HG02981 (cell line): ENCODE measurements around the gene ARHGEF1.

Source experiments
- ATAC-seq: cut with Tn5 transposase; IDR thresholded peaks from one replicate; pipeline ENCODE4 v1.9.1; 2021; ENCODE audit warnings: mild to moderate bottlenecking, moderate library complexity; ENCODE audit not compliant: unreplicated experiment

The ARHGEF1 gene

GRCh38 chr19:41883463-41883820 is 458 bp downstream of the ARHGEF1 start:
- ATAC-seq: no peak

GRCh38 chr19:41883821-41884733 is 1.1 kb downstream of the ARHGEF1 start:
- peak; percentile 76 for ATAC-seq

- no peak for ATAC-seq
Observed at GRCh38 chr19:41886761-41887710, 4.1 kb downstream of the ARHGEF1 start.

- no peak for ATAC-seq
Observed at GRCh38 chr19:41887711-41888382, 4.9 kb downstream of the ARHGEF1 start.

GRCh38 chr19:41888926-41889325 is 5.9 kb downstream of the ARHGEF1 start:
- ATAC-seq: no peak

GRCh38 chr19:41889896-41890295 is 6.9 kb downstream of the ARHGEF1 start:
- ATAC-seq: no peak

GRCh38 chr19:41890936-41891335 is 8.0 kb downstream of the ARHGEF1 start:
- no peak for ATAC-seq

GRCh38 chr19:41892173-41892902 is 9.4 kb downstream of the ARHGEF1 start:
- no peak for ATAC-seq

GRCh38 chr19:41893899-41894298 is 10.9 kb downstream of the ARHGEF1 start:
- no peak for ATAC-seq

- ATAC-seq: no peak
Observed at GRCh38 chr19:41894350-41894749, 11.4 kb downstream of the ARHGEF1 start.

GRCh38 chr19:41895745-41896580 is 13.0 kb downstream of the ARHGEF1 start:
- no peak for ATAC-seq

- ATAC-seq: no peak
Observed at GRCh38 chr19:41896581-41896942, 13.6 kb downstream of the ARHGEF1 start.

- ATAC-seq: no peak
Observed at GRCh38 chr19:41897181-41897580, 14.2 kb downstream of the ARHGEF1 start.

- no peak for ATAC-seq
Observed at GRCh38 chr19:41897820-41898219, 14.8 kb downstream of the ARHGEF1 start.

- ATAC-seq: no peak
Observed at GRCh38 chr19:41898235-41898634, 15.3 kb downstream of the ARHGEF1 start.

- no peak for ATAC-seq
Observed at GRCh38 chr19:41901707-41902360, 18.9 kb downstream of the ARHGEF1 start.

- no peak for ATAC-seq
Observed at GRCh38 chr19:41902594-41902993, 19.6 kb downstream of the ARHGEF1 start.

GRCh38 chr19:41903193-41903953 is 20.4 kb downstream of the ARHGEF1 start:
- no peak for ATAC-seq
